ENCODE data around the gene MOV10L1. TPM values are rescaled to one million over a fixed set of nuclear protein-coding genes. Genes with fewer than 3 reads are reported as not detected.
"Not testable (repeated sequence)": the region's sequence is repeated elsewhere in the genome, so short reads cannot be mapped to it uniquely, and the experiment has no call there.

Gene MOV10L1
- total RNA-seq, 1 donor from 2014 or later, result 0.87 TPM

DNA sequence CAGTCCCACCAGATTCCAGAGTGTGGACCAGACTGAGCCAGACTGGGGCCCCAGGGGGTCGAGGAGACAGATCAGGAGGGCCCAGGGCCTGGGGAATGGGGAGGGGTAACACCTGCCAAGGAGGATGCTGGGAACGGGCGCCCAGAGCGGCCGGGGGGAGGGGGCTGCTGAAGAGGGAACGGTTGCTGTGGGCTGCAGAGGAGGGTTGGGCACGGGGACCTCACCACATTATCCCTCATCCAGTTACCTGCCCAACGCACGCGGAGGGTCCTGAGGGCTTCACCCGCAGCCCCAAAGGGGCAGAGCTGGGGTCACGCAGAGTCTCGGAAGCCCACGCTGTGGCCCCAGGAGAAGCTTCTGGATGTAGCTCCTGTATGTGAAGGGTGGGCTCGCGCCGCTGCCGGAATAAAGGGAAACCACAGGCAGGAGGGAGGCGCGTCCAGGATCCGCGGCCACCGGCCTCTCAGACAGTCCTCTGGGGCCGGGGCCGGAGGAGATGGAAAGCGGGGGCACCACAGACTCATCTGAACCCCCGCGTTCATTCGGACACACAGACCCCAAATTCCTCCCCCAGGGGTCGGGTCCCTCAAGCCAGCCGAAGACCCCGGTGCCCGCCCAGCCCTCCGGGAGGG lies 110.1 kb downstream of the MOV10L1 start:
- no peak for DNase-seq (ENCODE audit: low spot score)

DNA sequence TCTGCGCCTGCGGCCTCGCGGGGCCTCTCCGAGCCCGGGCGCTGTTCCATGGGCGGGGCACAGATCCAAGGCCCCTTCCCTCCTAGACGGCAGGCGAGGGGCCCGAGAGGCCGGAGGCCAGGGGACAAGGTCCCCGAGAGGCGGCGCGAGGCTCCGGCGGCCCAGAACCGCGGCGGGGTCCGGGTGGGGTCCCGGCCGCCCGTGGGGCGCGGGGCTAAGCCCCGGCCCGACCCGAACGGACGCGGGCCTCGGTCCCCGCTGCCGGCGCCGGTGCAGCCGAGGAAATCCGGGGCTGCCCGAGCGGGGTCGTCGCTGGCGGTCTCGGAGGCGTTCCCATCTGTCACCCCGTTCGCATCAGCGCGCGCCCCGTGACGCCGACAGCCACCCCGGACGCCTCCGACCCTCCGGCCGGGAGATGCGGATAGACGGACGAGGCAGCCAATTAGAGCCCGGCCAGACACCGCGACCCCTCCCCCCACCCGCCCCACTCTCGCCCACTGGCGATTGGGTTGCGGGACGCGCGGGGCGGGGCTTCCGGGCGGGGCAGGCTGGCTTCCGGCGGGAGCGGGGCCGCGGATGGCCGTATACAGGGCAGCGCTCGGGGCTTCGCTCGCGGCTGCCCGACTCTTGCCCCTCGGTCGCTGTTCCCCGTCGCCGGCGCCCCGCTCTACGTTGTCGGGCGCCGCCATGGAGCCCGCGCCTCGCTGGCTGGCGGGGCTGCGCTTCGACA lies 110.8 kb downstream of the MOV10L1 start, which contains the start of gene SELENOO:
SELENOO (plus strand) TSS at position 551 of the 730 bp plus-strand sequence; CDS start at position 577, 26 bp downstream.
- peak; percentile 98 for DNase-seq (ENCODE audit: low spot score)

DNA sequence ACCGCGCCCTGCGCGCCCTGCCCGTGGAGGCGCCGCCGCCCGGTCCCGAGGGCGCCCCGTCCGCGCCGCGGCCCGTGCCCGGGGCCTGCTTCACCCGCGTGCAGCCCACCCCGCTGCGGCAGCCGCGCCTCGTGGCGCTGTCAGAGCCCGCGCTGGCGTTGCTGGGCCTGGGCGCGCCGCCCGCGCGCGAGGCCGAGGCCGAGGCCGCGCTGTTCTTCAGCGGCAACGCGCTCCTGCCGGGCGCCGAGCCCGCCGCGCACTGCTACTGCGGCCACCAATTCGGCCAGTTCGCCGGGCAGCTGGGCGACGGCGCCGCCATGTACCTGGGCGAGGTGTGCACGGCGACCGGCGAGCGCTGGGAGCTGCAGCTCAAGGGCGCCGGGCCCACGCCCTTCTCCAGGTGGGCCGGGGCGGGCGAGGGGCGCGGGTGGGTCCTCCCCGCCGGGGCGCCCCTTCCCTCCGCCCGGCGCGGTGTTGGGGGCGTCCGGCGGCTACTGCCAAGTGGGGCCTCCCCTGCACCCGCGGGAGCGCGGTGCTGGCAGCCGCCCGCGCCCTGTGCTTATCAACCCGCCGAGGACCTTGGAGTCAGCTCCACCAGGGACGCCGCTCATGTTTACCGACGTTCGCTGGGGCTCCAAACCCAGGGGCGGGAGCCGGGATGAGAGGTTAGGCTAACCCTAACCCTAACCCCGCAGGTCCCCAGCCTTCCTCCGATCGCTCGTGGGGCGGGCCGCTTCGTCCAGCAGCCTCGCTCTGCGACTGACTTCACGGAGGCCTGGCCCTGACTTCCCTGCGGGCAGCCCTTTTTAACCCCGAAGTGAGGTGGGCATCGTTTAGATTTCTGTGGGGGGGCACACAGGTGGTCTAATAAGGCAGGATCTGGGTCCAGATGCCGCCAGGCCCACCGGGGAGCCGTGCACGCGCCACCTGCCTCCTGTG lies 111.7 kb downstream of the MOV10L1 start:
- DNase-seq (ENCODE audit: low spot score), result no peak

DNA sequence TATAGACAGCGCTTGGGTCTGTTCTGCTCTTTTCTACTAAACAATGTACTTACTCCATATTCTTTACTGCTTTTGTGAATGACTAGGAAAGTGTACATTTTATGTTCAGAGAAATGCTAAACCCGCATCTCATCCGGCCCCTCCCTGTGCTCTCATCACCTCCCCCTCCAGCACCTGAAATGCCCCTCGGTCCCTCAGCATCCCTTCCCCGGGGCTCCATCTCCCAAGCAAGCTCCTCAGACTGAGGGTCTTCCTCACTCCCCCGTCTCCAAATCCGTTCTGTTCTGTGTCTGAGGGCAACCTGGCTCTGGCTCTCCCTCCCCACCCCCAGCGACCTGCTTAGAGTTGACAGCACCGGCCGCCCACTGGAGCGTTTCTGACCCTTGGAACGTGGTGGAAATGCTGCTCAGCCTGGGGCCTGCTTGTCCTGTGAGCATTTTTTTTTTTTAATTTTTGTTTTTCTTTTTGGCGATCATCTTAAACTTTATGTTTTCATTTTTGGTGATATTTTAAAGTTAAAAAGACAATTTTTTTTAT lies 112.4 kb downstream of the MOV10L1 start:
- DNase-seq (ENCODE audit: low spot score), result no peak

DNA sequence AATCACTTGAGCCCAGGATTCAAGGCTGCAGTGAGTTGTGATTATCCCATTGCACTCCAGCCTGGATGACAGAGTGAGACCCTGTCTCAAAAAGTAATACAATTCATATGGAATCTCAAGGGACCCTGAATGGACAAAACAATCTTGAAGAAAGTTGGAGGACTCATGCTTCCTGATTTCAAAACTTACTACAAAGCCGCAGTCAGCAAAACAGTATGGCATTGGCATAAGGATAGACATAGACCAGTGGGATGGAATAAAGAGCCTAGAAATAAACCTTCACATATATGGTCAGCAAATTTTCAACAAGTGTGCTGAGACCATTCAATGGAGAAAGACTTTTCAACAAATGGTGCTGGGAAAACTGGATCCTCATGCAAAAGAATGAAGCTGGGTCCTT lies 113.5 kb downstream of the MOV10L1 start:
- DNase-seq (ENCODE audit: low spot score), result no peak

DNA sequence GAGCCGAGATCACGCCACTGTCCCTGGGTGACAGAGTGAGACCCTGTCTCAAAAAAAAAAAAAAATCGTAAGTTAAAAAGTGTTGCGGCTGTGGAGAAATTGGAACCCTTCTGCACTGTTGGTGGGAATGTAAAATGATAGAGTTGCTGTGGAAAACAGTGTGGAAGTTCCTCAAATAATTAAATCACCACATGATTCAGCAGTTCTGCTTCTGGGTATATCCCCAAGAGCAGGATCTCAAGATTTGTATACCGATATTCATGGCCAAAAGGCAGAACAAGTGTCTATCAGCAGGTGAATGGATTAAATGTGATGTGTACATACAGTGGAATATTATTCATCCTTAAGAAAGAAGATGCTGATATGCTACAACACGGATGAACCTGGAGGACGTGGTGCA lies 114.8 kb downstream of the MOV10L1 start:
- no peak for DNase-seq (ENCODE audit: low spot score)

DNA sequence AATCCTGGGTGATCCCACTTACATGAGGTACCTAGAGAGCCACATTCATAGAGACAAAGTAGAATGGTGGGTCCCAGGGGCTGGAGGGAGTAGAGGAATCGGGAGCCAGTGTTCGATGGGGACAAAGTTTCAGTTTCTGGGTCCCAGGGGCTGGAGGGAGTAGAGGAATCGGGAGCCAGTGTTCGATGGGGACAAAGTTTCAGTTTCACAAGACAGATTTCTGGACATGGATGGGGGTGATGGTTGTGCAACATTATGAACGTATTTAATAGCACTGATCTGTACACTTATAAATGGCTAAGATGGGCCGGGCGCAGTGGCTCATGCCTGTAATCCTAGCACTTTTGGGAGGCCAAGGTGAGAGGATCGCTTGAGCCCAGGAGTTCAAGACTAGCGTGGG lies 115.2 kb downstream of the MOV10L1 start:
- DNase-seq (ENCODE audit: low spot score), result not testable (repeated sequence)

DNA sequence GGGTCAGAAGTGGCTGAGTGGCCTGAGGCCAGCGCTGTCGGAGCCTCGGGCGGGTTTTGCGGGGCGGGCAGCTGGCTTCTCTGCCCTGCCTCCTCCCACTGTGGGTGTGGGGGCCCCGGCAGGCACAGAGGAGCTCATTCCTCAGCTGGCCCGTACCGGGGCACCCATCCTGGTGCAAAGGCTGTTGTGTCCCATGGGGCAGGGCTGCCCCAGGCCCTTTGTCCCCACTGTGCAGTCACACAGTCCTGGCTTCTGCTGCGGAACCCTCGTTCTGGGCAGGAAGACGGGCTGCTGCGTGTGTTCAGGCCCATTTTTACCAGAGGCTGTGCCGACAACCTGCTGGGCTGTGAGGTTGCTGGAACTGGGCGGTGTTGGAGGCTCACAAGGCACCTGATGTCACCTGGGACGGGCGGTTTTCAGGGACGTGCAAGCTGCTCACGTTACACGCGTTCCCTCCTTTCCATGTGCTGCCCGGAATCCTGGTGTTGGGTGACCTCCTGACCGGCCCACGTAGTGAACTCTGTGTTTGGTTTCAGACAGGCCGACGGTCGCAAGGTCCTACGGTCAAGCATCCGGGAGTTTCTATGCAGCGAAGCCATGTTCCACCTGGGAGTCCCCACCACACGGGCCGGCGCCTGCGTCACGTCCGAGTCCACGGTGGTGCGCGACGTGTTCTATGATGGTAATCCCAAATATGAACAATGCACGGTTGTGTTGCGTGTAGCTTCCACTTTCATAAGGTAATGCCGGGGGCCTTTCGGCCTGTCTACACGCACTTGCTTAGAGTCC lies 116.2 kb downstream of the MOV10L1 start:
- no peak for DNase-seq (ENCODE audit: low spot score)

DNA sequence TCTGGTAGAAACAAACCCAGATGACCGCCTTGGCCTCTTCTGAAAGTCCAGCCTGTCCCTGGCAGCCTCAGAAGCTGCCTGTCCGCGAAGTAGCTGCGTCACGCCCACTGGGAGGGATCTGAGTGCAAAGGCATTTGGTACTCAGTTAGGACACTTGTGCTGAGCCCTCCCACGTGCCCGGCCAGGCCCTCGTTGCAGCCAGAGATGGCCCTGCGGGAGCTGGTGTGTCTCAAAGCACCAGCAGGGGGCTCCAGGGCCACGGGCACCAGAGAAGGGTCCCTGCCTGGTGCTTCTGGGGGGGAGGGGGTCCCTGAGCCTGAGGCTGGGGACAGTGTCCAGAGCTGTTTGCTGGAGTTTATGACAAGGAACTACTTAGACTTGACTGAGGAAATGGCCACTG lies 116.8 kb downstream of the MOV10L1 start:
- DNase-seq (ENCODE audit: low spot score), result no peak

DNA sequence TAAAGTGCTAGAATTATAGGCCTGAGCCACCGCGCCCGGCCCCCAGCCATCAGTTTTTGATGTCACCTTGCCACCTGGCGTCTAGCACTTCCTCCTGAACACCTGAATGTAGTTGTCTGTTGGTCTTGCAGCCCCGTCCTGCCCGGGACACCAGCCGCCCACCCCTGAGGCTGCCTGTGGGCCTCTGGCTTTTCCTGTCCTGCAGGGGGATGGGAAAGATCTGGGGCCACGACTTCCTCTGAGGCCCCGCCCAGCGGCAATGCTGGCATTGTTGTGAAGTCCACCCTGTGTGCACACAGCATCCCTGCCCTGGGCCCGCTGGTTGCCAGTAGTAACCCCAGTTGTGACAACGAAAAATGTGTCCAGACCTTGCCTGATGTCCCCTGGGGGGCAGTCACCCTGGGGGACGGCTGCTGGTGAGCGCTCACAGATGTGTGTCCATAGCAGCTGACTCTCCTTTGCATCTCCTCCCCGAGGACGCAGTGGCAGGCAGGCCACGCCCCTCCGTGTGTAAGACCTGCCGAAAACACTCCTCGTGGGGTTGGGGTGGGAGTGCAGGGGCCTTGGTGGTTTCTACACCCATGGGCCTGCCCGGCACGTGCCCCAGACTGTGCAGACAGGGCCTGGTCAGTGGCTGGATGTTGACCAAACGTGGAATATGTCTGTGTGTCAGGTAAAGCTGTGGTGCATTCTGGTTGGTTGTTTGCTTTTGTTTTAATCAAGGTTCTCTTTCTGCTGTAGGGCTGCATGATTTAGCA lies 117.8 kb downstream of the MOV10L1 start:
- no peak for DNase-seq (ENCODE audit: low spot score)

DNA sequence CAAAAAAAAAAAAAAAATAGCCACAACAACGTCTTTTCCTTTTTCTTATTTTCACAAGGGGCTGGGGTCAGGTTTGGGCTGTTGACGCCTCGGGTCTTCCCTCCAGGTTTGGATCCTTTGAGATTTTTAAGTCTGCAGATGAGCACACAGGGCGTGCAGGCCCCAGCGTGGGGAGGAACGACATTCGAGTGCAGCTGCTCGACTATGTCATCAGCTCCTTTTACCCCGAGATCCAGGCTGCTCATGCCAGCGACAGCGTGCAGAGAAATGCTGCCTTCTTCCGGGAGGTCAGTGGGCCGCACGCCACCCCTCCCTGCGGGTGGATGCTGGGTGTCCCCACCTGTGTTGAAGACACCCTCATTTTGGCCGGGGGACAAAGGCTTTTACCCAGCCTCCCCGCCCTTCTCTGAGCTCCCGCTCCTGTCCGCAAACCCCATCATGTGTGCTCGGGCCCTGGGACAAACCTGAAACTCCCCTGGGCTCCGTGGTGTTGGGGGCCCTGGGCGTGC lies 118.7 kb downstream of the MOV10L1 start:
- no peak for DNase-seq (ENCODE audit: low spot score)

DNA sequence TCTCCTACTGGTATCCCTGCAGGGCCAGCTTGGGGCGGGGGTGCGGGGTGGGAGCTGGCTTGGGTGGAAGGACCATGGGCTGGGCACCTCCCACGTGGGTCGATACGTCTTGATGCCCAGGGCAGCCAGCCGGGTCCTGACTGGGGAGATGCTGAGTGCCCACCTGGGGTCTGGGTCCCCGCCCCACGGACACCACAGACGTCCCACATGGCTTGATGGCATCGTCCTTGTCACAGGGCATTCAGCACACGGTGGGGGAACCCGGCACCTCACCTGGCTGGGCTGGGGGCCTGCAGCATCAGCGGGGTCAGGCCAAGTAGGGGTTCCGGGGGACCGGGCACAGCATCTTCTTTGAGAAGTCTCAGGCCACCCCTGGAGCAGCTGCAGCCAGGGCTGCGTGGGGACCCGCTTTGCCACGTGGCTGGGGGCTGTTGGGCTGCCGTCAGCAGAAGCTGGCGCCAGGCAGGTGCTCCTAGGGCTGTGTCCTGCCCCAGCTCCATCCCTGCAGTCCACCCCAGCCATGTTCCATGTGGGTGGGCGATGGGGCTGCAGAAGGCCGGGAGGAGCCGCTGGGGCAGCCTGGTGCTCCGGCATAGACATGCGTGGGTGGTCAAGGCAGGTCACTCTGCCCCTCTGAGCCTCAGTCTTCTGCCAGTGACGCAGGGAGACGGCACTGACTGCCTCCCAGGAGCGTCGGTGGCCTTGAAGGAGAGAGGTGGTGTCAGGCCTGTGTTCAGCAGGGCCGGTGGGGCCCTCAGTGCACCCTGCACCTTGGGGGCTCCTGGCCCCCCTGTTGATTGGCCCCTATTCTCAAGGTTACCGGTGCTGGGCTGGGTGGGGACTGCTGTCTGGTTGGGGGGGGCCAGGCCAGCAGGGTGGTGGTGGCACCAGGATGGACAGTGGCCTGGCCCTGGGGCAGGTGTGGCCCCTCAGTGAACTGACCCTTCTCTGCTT lies 119.4 kb downstream of the MOV10L1 start:
- DNase-seq (ENCODE audit: low spot score), result no peak

DNA sequence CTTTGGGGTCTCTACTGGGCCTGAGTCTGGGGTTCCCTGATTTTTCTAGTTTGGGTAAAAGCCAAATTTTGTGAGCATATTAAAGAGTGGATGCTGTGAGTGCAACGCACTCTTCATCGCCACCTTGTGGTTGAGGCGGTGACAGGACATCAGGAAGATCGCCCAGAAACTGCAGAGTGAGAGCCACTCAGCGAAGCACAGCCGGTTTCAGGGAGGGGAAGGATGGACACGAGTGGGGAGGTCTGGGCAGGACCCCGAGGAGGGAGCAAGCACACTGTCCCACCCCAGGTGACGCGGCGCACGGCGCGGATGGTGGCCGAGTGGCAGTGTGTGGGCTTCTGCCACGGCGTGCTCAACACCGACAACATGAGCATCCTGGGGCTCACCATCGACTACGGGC lies 120.1 kb downstream of the MOV10L1 start:
- DNase-seq (ENCODE audit: low spot score), result no peak

DNA sequence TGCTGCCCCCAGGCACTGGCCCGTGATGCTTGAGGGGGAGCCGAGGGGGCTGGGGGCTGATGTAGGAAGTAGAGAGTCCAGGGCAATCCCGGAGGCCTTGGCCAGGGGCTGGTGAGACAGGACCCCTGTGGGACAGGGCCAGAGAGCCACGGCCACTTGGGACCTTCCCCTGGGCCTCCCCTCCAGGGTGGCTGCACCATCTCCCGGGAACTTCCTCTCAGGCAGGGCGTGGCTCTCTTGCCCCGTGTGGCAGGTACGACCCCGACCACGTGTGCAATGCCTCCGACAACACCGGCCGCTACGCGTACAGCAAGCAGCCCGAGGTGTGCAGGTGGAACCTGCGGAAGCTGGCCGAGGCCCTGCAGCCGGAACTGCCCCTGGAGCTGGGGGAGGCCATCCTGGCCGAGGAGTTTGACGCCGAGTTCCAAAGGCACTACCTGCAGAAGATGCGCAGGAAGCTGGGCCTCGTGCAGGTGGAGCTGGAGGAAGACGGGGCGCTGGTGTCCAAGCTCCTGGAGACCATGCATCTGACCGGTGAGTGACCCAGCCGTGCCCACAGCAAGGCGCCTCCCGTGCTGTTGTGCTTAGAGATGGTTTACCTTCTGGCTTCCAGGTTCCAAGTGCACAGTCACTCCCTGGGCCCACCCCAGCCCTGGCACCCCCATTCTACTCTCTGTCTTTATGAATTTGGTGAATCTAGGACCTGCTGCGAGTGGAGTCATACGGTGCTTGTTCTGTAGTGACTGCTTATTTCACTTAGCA lies 120.8 kb downstream of the MOV10L1 start:
- no peak for DNase-seq (ENCODE audit: low spot score)

DNA sequence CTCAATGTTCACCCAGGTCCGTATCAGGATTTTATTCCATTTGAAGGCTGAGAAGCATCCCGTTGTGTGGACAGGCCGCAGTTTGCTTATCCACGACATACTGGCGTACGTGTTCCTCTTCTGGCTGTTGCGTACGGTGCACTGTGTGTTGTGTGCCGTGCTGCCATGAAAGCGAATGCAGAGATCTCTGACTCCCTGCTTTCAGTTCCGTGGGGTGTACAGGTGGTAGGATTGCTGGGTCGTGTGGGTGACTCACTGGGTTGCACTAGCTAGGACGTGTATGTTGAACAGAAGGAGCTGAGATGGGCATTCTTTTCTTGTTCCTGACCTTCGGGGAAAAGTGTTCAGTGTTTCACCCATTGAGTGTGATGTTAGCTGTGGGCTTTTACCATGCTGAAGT lies 121.3 kb downstream of the MOV10L1 start:
- DNase-seq (ENCODE audit: low spot score), result no peak

Measured in mesenteric fat pad (tissue), 1 donor.